NCI-H526 treated with DMSO at 0.1 percent for 48 hours (cell line): Measurements from ENCODE around the gene CENPP.
A peak's percentile ranks its signal among the peaks of the same experiment; 100 is the strongest.
"Not testable (repeated sequence)": the region's sequence is repeated elsewhere in the genome, so short reads cannot be mapped to it uniquely, and the experiment has no call there.

Experiments
- DNase-seq: peaks from one replicate; lab custom pipeline; 2025; lab: John Stamatoyannopoulos, UW

CENPP gene

GRCh38 chr9:92381775-92382174 lies 56.0 kb downstream of the CENPP start:
- DNase-seq = no peak

GRCh38 chr9:92384375-92384774 lies 58.6 kb downstream of the CENPP start:
- DNase-seq = no peak

GRCh38 chr9:92385001-92385400 lies 59.2 kb downstream of the CENPP start:
- DNase-seq = no peak

- no peak for DNase-seq
These were observed 59.7 kb downstream of the CENPP start for GRCh38 chr9:92385477-92385876.

- no peak for DNase-seq
These were observed 60.2 kb downstream of the CENPP start for GRCh38 chr9:92385953-92386352.

- no peak for DNase-seq
These were observed 66.9 kb downstream of the CENPP start for GRCh38 chr9:92392690-92393089.

GRCh38 chr9:92393686-92394085 lies 67.9 kb downstream of the CENPP start:
- no peak for DNase-seq

GRCh38 chr9:92395617-92396016 lies 69.9 kb downstream of the CENPP start:
- DNase-seq = no peak

GRCh38 chr9:92397853-92398252 lies 72.1 kb downstream of the CENPP start:
- DNase-seq = no peak

- no peak for DNase-seq
These were observed 76.6 kb downstream of the CENPP start for GRCh38 chr9:92402360-92402759.

- no peak for DNase-seq
These were observed 77.3 kb downstream of the CENPP start for GRCh38 chr9:92402826-92403745.

GRCh38 chr9:92404042-92404836 lies 78.5 kb downstream of the CENPP start, which contains the start of gene OGN:
Gene OGN (minus strand): TSS chr9:92404578. CDS start chr9:92403407, 1,171 bp downstream.
- DNase-seq = no peak

- peak; percentile 7 for DNase-seq
These were observed 80.1 kb downstream of the CENPP start for GRCh38 chr9:92405818-92406217.

GRCh38 chr9:92406477-92406876 lies 80.7 kb downstream of the CENPP start:
- DNase-seq = no peak

- DNase-seq = no peak
These were observed 82.1 kb downstream of the CENPP start for GRCh38 chr9:92407818-92408217.

- DNase-seq = no peak
These were observed 83.2 kb downstream of the CENPP start for GRCh38 chr9:92408747-92409478.

GRCh38 chr9:92411157-92411556 lies 85.4 kb downstream of the CENPP start:
- not testable (repeated sequence) for DNase-seq

- no peak for DNase-seq
These were observed 88.8 kb downstream of the CENPP start for GRCh38 chr9:92414566-92414965.

- DNase-seq = no peak
These were observed 97.0 kb downstream of the CENPP start for GRCh38 chr9:92422611-92423338.

GRCh38 chr9:92423612-92424011 lies 97.9 kb downstream of the CENPP start:
- DNase-seq = no peak

- DNase-seq = no peak
These were observed 98.6 kb downstream of the CENPP start, which contains the start of gene OMD for GRCh38 chr9:92424340-92424739. Gene OMD (minus strand): TSS chr9:92424471. CDS start chr9:92417558, 6,913 bp downstream.
